HepG2 (cell line): ENCODE data around the gene CLCN2. TPM values are rescaled to one million over a fixed set of nuclear protein-coding genes. Genes with fewer than 3 reads are reported as not detected.
A peak's percentile ranks its signal among the peaks of the same experiment; 100 is the strongest.

Source experiments
- ARID2 ChIP-seq: sonication (generic); formaldehyde crosslinking; IDR thresholded peaks from 2 replicates; pipeline ENCODE4 v1.8.1; 2022; ENCODE audit warnings: mild to moderate bottlenecking, missing genetic modification reagents, borderline replicate concordance
- BCL6 ChIP-seq: IDR thresholded peaks from 2 replicates; pipeline ENCODE4 v1.6.1; 2016; ENCODE audit warnings: missing genetic modification reagents, missing compliant biosample characterization
- GPN1 ChIP-seq: sonication (generic); formaldehyde crosslinking; IDR thresholded peaks from 2 replicates; pipeline ENCODE4 v1.5.1; 2020; ENCODE audit warnings: missing genetic modification reagents, borderline replicate concordance
- MEIS1 ChIP-seq: sonication (generic); formaldehyde crosslinking; IDR thresholded peaks from 2 replicates; pipeline ENCODE4 v1.9.0; 2021; ENCODE audit warnings: mild to moderate bottlenecking, missing genetic modification reagents, moderate library complexity, borderline replicate concordance
- NPAS2 ChIP-seq: sonication (generic); formaldehyde crosslinking; IDR thresholded peaks from 2 replicates; pipeline ENCODE4 v1.8.0; 2022; ENCODE audit warnings: mild to moderate bottlenecking, missing genetic modification reagents, borderline replicate concordance
- RCOR2 ChIP-seq: IDR thresholded peaks from 2 replicates; pipeline ENCODE4 v1.6.1; 2016; ENCODE audit warnings: missing biosample characterization, missing genetic modification reagents
- TEAD3 ChIP-seq: optimal IDR thresholded peaks from 2 replicates; pipeline ENCODE3; 2016; ENCODE audit warnings: borderline replicate concordance
- ZNF232 ChIP-seq: sonication (generic); formaldehyde crosslinking; IDR thresholded peaks from 2 replicates; pipeline ENCODE4 v1.4.0; 2020; ENCODE audit warnings: missing genetic modification reagents, borderline replicate concordance
- ZNF24 ChIP-seq: fragments of 450-650 bp; IDR thresholded peaks from 2 replicates; pipeline ENCODE4 v1.6.1; 2017; ENCODE audit warnings: antibody characterized with exemption, mild to moderate bottlenecking
- ZNF30 ChIP-seq: sonication (generic); formaldehyde crosslinking; IDR thresholded peaks from 2 replicates; pipeline ENCODE4 v1.5.0; 2020; ENCODE audit warnings: mild to moderate bottlenecking, missing genetic modification reagents
- ZNF350 ChIP-seq: sonication (generic); formaldehyde crosslinking; IDR thresholded peaks from 2 replicates; pipeline ENCODE4 v1.4.0; 2020; ENCODE audit warnings: mild to moderate bottlenecking, low read depth, missing genetic modification reagents, borderline replicate concordance
- ZNF615 ChIP-seq: sonication (generic); formaldehyde crosslinking; IDR thresholded peaks from 2 replicates; pipeline ENCODE4 v1.5.0; 2020; ENCODE audit warnings: mild to moderate bottlenecking, missing genetic modification reagents, borderline replicate concordance
- polyA plus RNA-seq, 8 experiments: library from polyadenylated mRNA; depleted of rRNA in 3 of 8; stranded (reverse) in 7 of 8; unstranded in 1 of 8; fragments of >200 nt; fragmentation: Illumina TruSeq in 4 of 8; extraction: Trizol in 4 of 8; gene quantifications; 2 replicates each; pipeline versions ENCODE4 v1.2.1 to v1.2.3, GENCODE V29; 2011 to 2016; ENCODE audit warnings: low read depth in 4 of 8, missing spikeins in 1 of 8, mixed read lengths in 1 of 8; ENCODE audit not compliant: insufficient read depth in 1 of 8
- total RNA-seq, 5 experiments: library from RNA; depleted of rRNA; stranded (reverse); fragments of >200 nt; fragmentation: Illumina TruSeq; extraction: Trizol; gene quantifications; 2 replicates each; pipeline ENCODE4 v1.2.3, GENCODE V29; 2016; ENCODE audit warnings: low read depth in 1 of 5
- TF ChIP-seq, protein P1 (sequence below): sonication (generic); formaldehyde crosslinking; IDR thresholded peaks from 2 replicates; pipeline ENCODE4 v1.4.0; 2020; ENCODE audit warnings: missing genetic modification reagents
- TF ChIP-seq, protein P2 (sequence below): IDR thresholded peaks from 2 replicates; pipeline ENCODE4 v1.6.1; 2016; ENCODE audit warnings: low read depth
- TF ChIP-seq, protein P3 (sequence below): sonication (generic); formaldehyde crosslinking; IDR thresholded peaks from 2 replicates; pipeline ENCODE4 v1.8.0; 2022; ENCODE audit warnings: mild to moderate bottlenecking, missing genetic modification reagents, moderate library complexity
- TF ChIP-seq, protein P4 (sequence below): sonication (generic); formaldehyde crosslinking; IDR thresholded peaks from 2 replicates; pipeline ENCODE4 v1.9.0; 2021; ENCODE audit warnings: missing genetic modification reagents, mild to moderate bottlenecking, borderline replicate concordance
- TF ChIP-seq, protein P5 (sequence below): sonication (generic); formaldehyde crosslinking; IDR thresholded peaks from 2 replicates; pipeline ENCODE4 v1.5.1; 2020; ENCODE audit warnings: mild to moderate bottlenecking, moderate library complexity, missing genetic modification reagents

CLCN2 gene
- total and polyA plus RNA-seq, 2 of the 13 experiments (the other 11 are each of a cell fraction or from before 2014, with no cell fraction given), result 11.4 to 13.5 TPM

DNA sequence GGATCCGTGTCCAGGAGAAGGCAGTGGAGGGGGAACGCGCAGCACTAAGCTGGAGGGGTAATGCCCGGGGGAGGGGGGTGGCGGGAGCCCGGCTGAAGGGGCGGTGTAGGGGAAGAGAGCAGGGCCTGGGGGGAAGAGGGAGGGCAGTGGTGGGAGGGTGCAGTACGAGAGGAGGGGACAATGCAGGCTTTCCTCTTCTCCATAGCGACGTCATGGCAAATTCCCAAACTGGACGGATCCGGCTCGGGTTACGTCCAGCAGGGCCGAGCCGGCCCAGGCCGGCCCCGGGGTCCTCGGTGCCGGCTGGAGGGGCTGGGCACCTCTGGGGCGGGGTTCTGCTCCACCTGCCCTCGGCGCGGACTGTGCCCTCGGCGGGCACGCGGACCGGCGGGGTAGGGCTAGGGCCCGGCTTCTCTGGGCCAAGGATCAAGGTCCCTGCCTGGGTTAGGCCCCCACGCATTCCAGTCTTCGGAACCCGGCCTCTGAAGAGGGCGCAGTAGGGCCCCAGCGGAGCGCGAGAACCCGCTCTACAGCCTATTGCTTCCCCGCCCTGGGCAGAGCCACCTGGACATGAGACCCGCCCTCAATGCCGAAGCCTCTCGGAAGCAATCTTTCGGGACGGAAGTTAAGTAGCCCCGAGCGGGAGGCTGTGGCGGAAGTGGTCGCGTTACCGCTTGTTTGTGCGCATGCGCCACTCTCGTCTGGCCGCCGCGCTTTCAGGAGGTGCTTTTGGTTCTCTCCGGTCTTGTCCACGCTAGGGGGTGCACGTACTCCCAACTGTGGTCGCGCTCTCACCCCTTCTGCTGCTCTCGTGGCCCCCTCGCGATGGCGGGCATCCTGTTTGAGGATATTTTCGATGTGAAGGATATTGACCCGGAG lies 1.5 kb upstream of the CLCN2 start (continued):
- TF ChIP-seq MEIS1 (CRISPR knock-in tag) (peak; percentile 73; the same call in 1 of the 2 replicates), TEAD3 (CRISPR knock-in tag) (peak; percentile 91), BCL6 (CRISPR knock-in tag) (peak; percentile 47; the same call in 1 of the 2 replicates), ZNF232 (no peak), GPN1 (no peak; the same call in 1 of the 2 replicates), ZNF615 (CRISPR knock-in tag) (peak; percentile 53; the same call in 1 of the 2 replicates), ZNF30 (CRISPR knock-in tag) (no peak), RCOR2 (CRISPR knock-in tag) (no peak), ZNF350 (peak; percentile 62), NPAS2 (CRISPR knock-in tag) (no peak), ZNF24 (peak; percentile 23; the same call in 1 of the 2 replicates), ARID2 (peak; percentile 75; the same call in 1 of the 2 replicates)
- TF ChIP-seq, protein P1, sequence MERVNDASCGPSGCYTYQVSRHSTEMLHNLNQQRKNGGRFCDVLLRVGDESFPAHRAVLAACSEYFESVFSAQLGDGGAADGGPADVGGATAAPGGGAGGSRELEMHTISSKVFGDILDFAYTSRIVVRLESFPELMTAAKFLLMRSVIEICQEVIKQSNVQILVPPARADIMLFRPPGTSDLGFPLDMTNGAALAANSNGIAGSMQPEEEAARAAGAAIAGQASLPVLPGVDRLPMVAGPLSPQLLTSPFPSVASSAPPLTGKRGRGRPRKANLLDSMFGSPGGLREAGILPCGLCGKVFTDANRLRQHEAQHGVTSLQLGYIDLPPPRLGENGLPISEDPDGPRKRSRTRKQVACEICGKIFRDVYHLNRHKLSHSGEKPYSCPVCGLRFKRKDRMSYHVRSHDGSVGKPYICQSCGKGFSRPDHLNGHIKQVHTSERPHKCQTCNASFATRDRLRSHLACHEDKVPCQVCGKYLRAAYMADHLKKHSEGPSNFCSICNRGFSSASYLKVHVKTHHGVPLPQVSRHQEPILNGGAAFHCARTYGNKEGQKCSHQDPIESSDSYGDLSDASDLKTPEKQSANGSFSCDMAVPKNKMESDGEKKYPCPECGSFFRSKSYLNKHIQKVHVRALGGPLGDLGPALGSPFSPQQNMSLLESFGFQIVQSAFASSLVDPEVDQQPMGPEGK, result peak; percentile 93
- TF ChIP-seq, protein P2, sequence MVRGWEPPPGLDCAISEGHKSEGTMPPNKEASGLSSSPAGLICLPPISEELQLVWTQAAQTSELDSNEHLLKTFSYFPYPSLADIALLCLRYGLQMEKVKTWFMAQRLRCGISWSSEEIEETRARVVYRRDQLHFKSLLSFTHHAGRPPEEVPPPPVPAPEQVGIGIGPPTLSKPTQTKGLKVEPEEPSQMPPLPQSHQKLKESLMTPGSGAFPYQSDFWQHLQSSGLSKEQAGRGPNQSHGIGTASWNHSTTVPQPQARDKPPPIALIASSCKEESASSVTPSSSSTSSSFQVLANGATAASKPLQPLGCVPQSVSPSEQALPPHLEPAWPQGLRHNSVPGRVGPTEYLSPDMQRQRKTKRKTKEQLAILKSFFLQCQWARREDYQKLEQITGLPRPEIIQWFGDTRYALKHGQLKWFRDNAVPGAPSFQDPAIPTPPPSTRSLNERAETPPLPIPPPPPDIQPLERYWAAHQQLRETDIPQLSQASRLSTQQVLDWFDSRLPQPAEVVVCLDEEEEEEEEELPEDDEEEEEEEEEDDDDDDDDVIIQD (CRISPR knock-in tag), result no peak
- TF ChIP-seq, protein P3, sequence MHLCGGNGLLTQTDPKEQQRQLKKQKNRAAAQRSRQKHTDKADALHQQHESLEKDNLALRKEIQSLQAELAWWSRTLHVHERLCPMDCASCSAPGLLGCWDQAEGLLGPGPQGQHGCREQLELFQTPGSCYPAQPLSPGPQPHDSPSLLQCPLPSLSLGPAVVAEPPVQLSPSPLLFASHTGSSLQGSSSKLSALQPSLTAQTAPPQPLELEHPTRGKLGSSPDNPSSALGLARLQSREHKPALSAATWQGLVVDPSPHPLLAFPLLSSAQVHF (CRISPR knock-in tag), result no peak
- TF ChIP-seq, protein P4, sequence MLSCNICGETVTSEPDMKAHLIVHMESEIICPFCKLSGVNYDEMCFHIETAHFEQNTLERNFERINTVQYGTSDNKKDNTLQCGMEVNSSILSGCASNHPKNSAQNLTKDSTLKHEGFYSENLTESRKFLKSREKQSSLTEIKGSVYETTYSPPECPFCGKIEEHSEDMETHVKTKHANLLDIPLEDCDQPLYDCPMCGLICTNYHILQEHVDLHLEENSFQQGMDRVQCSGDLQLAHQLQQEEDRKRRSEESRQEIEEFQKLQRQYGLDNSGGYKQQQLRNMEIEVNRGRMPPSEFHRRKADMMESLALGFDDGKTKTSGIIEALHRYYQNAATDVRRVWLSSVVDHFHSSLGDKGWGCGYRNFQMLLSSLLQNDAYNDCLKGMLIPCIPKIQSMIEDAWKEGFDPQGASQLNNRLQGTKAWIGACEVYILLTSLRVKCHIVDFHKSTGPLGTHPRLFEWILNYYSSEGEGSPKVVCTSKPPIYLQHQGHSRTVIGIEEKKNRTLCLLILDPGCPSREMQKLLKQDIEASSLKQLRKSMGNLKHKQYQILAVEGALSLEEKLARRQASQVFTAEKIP (CRISPR knock-in tag), result no peak
- TF ChIP-seq, protein P5, sequence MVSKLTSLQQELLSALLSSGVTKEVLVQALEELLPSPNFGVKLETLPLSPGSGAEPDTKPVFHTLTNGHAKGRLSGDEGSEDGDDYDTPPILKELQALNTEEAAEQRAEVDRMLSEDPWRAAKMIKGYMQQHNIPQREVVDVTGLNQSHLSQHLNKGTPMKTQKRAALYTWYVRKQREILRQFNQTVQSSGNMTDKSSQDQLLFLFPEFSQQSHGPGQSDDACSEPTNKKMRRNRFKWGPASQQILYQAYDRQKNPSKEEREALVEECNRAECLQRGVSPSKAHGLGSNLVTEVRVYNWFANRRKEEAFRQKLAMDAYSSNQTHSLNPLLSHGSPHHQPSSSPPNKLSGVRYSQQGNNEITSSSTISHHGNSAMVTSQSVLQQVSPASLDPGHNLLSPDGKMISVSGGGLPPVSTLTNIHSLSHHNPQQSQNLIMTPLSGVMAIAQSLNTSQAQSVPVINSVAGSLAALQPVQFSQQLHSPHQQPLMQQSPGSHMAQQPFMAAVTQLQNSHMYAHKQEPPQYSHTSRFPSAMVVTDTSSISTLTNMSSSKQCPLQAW (CRISPR knock-in tag), result peak; percentile 87
